Fibroblast of peridontal ligament (primary cell): ENCODE measurements around the gene CYS1.

Experiments
- DNase-seq: peaks from one replicate; pipeline ENCODE4 v3.0.0-alpha.2; 2010; ENCODE audit errors: extremely low read depth

CYS1 gene

GRCh38 chr2:10047616-10048500 lies 32.4 kb downstream of the CYS1 start:
- DNase-seq: no peak

GRCh38 chr2:10046931-10047330 lies 33.3 kb downstream of the CYS1 start:
- DNase-seq: no peak

GRCh38 chr2:10045561-10046355 lies 34.5 kb downstream of the CYS1 start:
- no peak for DNase-seq

GRCh38 chr2:10043906-10044601 lies 36.2 kb downstream of the CYS1 start:
- peak; percentile 85 for DNase-seq

- peak; percentile 78 for DNase-seq
These were observed 36.8 kb downstream of the CYS1 start, which contains the start of gene KLF11 for GRCh38 chr2:10043256-10043905. TSS of gene KLF11 (plus strand) at chr2:10043550. CDS start at chr2:10043717, 167 bp downstream.

GRCh38 chr2:10042301-10043161 lies 37.7 kb downstream of the CYS1 start:
- peak; percentile 36 for DNase-seq

GRCh38 chr2:10041711-10042110 lies 38.5 kb downstream of the CYS1 start:
- DNase-seq: no peak

- DNase-seq: no peak
These were observed 40.4 kb downstream of the CYS1 start for GRCh38 chr2:10039658-10040410.

GRCh38 chr2:10038716-10039115 lies 41.5 kb downstream of the CYS1 start:
- DNase-seq: peak; percentile 31

GRCh38 chr2:10038123-10038522 lies 42.1 kb downstream of the CYS1 start:
- no peak for DNase-seq

- DNase-seq: peak; percentile 74
These were observed 43.9 kb downstream of the CYS1 start for GRCh38 chr2:10036095-10036884.

GRCh38 chr2:10035633-10036032 lies 44.6 kb downstream of the CYS1 start:
- no peak for DNase-seq

GRCh38 chr2:10035053-10035422 lies 45.2 kb downstream of the CYS1 start:
- no peak for DNase-seq

GRCh38 chr2:10034333-10035052 lies 45.7 kb downstream of the CYS1 start:
- DNase-seq: no peak

GRCh38 chr2:10033251-10034006 lies 46.8 kb downstream of the CYS1 start:
- no peak for DNase-seq

- DNase-seq: no peak
These were observed 47.5 kb downstream of the CYS1 start for GRCh38 chr2:10032746-10033105.

- no peak for DNase-seq
These were observed 48.1 kb downstream of the CYS1 start for GRCh38 chr2:10031886-10032745.
